H1 (cell line): Measurements from ENCODE around the gene EPHA5. TPM values are rescaled to one million over a fixed set of nuclear protein-coding genes. Genes with fewer than 3 reads are reported as not detected.

ENCODE experiments used
- CTCF ChIA-PET: fragments of 300-600 bp; sonication (Branson Sonifier 250); formaldehyde crosslinking; loops from one replicate; lab custom pipeline; 2021; ENCODE audit not compliant: partially characterized antibody; lab: Charles Lee
- POLR2A ChIA-PET: fragments of 300-600 bp; sonication (Branson Sonifier 250); formaldehyde crosslinking; loops from one replicate; lab custom pipeline; 2021; ENCODE audit warnings: inconsistent platforms; ENCODE audit not compliant: partially characterized antibody; lab: Charles Lee
- DNase-seq, 2 experiments: peaks; one replicate each; pipeline versions ENCODE4 v3.0.0 to v3.0.0-alpha.2; 2010 to 2022; ENCODE audit warnings: low spot score in 2 of 2, low read depth in 1 of 2, mixed read lengths in 1 of 2
- FAIRE-seq: peaks from 2 replicates; lab custom pipeline; 2011; peaks lifted over from hg19 to GRCh38; lab: Jason Lieb, UNC
- H2AFZ ChIP-seq: 2 replicates; pipeline ENCODE4 v1.8.1; 2012; ENCODE audit warnings: low read length, inconsistent platforms
- H2AK5ac ChIP-seq: 2 replicates; pipeline ENCODE4 v1.6.1; 2013; ENCODE audit warnings: low read depth, low read length
- H2BK120ac ChIP-seq: replicated peaks from 2 replicates; pipeline ENCODE3; 2013; ENCODE audit warnings: low read depth, low read length, inconsistent platforms
- H2BK12ac ChIP-seq: 2 replicates; pipeline ENCODE4 v1.6.1; 2013; ENCODE audit warnings: low read depth, low read length
- H2BK15ac ChIP-seq: 2 replicates; pipeline ENCODE4 v1.6.1; 2013; ENCODE audit warnings: low read length
- H2BK20ac ChIP-seq: 2 replicates; pipeline ENCODE4 v1.6.1; 2013; ENCODE audit warnings: low read length
- H2BK5ac ChIP-seq: 2 replicates; pipeline ENCODE4 v1.6.1; 2013; ENCODE audit warnings: low read depth, low read length
- H3K14ac ChIP-seq: 2 replicates; pipeline ENCODE4 v1.6.1; 2013; ENCODE audit warnings: inconsistent platforms; ENCODE audit not compliant: insufficient read length
- H3K18ac ChIP-seq: 2 replicates; pipeline ENCODE4 v1.6.1; 2013; ENCODE audit warnings: low read length; ENCODE audit errors: extremely low read depth
- H3K23ac ChIP-seq: 2 replicates; pipeline ENCODE4 v1.6.1; 2013; ENCODE audit warnings: inconsistent platforms; ENCODE audit not compliant: insufficient read length
- H3K23me2 ChIP-seq: 2 replicates; pipeline ENCODE4 v1.6.1; 2013; ENCODE audit warnings: low read depth, low read length
- H3K27ac ChIP-seq: 2 replicates; pipeline ENCODE4 v1.6.1; 2011; ENCODE audit warnings: low read depth, low read length, inconsistent platforms
- H3K27me3 ChIP-seq, 4 experiments: replicated peaks in 1 of 4; 1 replicate in 1 of 4; 2 replicates in 3 of 4; pipeline versions ENCODE4 v1.6.1 to v1.8.1; 2011 to 2013; ENCODE audit warnings: low read length in 3 of 4, mild to moderate bottlenecking in 3 of 4, inconsistent platforms in 2 of 4, mixed read lengths in 2 of 4, moderate library complexity in 1 of 4; ENCODE audit not compliant: control insufficient read depth in 3 of 4, insufficient read depth in 3 of 4; ENCODE audit errors: extremely low read depth in 1 of 4
- H3K36me3 ChIP-seq, 4 experiments: 2 replicates each; pipeline versions ENCODE4 v1.6.1 to v1.8.1; 2011 to 2013; ENCODE audit warnings: mild to moderate bottlenecking in 4 of 4, low read length in 3 of 4, moderate library complexity in 2 of 4, control low read depth in 1 of 4, inconsistent platforms in 1 of 4; ENCODE audit not compliant: insufficient read depth in 4 of 4, control insufficient read depth in 2 of 4
- H3K4ac ChIP-seq: replicated peaks from 2 replicates; pipeline ENCODE3; 2013; ENCODE audit warnings: low read length, low read depth, mixed read lengths, inconsistent platforms; ENCODE audit not compliant: insufficient read length
- H3K4me1 ChIP-seq, 4 experiments: replicated peaks in 1 of 4; 1 replicate in 1 of 4; 2 replicates in 3 of 4; pipeline versions ENCODE4 v1.6.1 to v1.8.1; 2011 to 2013; ENCODE audit warnings: low read length in 3 of 4, inconsistent platforms in 2 of 4, mixed read lengths in 1 of 4; ENCODE audit not compliant: insufficient read depth in 4 of 4, control insufficient read depth in 3 of 4
- H3K4me2 ChIP-seq, 2 experiments: 2 replicates each; pipeline versions ENCODE4 v1.6.1 to v1.8.1; 2011 to 2013; ENCODE audit warnings: low read depth in 2 of 2, low read length in 2 of 2, control low read depth in 1 of 2, inconsistent platforms in 1 of 2, mild to moderate bottlenecking in 1 of 2; ENCODE audit not compliant: insufficient read depth in 1 of 2
- H3K4me3 ChIP-seq, 4 experiments: fragments of 200-600, 300-600 bp in 1 of 4; sonication (generic), shearing (Covaris generic), sonication (Bioruptor Twin) in 1 of 4; 2 replicates each; pipeline versions ENCODE4 v1.5.1 to v1.8.1; 2011 to 2016; ENCODE audit warnings: low read length in 4 of 4, low read depth in 3 of 4, control low read depth in 2 of 4, inconsistent platforms in 2 of 4, mild to moderate bottlenecking in 2 of 4, mixed read lengths in 1 of 4, moderate library complexity in 1 of 4; ENCODE audit not compliant: insufficient read depth in 2 of 4; ENCODE audit errors: extremely low read depth in 1 of 4
- H3K56ac ChIP-seq: replicated peaks from 2 replicates; pipeline ENCODE3; 2013; ENCODE audit warnings: low read depth, mild to moderate bottlenecking, mixed read lengths, low read length, inconsistent platforms; ENCODE audit not compliant: insufficient read length
- H3K79me1 ChIP-seq: 2 replicates; pipeline ENCODE4 v1.6.1; 2013; ENCODE audit warnings: low read depth, low read length, control low read depth
- H3K79me2 ChIP-seq, 2 experiments: 2 replicates each; pipeline versions ENCODE4 v1.6.1 to v1.8.1; 2012 to 2013; ENCODE audit warnings: low read length in 2 of 2, mild to moderate bottlenecking in 2 of 2, inconsistent platforms in 1 of 2; ENCODE audit not compliant: insufficient read depth in 2 of 2, control insufficient read depth in 1 of 2
- H3K9ac ChIP-seq, 4 experiments: replicated peaks in 1 of 4; 1 replicate in 1 of 4; 2 replicates in 3 of 4; pipeline versions ENCODE4 v1.6.1 to v1.8.1; 2011 to 2013; ENCODE audit warnings: low read depth in 3 of 4, low read length in 3 of 4, control low read depth in 2 of 4, mild to moderate bottlenecking in 2 of 4, moderate library complexity in 2 of 4, inconsistent platforms in 1 of 4; ENCODE audit errors: extremely low read depth in 1 of 4
- H3K9me3 ChIP-seq, 2 experiments: 2 replicates each; pipeline versions ENCODE4 v1.6.1 to v1.8.1; 2012 to 2013; ENCODE audit warnings: mild to moderate bottlenecking in 2 of 2, moderate library complexity in 2 of 2, control low read depth in 1 of 2, inconsistent platforms in 1 of 2, low read depth in 1 of 2, low read length in 1 of 2, mixed read lengths in 1 of 2; ENCODE audit not compliant: insufficient read depth in 2 of 2
- H4K20me1 ChIP-seq, 2 experiments: replicated peaks in 1 of 2; 2 replicates each; pipeline versions ENCODE3 to v1.8.1; 2011 to 2013; ENCODE audit warnings: inconsistent platforms in 2 of 2, low read length in 2 of 2, mild to moderate bottlenecking in 1 of 2; ENCODE audit not compliant: insufficient read depth in 2 of 2, control insufficient read depth in 1 of 2
- H4K5ac ChIP-seq: 2 replicates; pipeline ENCODE4 v1.6.1; 2013; ENCODE audit warnings: low read length, low read depth, mixed read lengths, inconsistent platforms; ENCODE audit not compliant: insufficient read length
- H4K8ac ChIP-seq: 2 replicates; pipeline ENCODE4 v1.8.0; 2013; ENCODE audit warnings: mild to moderate bottlenecking, moderate library complexity, low read length, inconsistent platforms; ENCODE audit not compliant: insufficient read depth; ENCODE audit errors: extremely low read depth
- H4K91ac ChIP-seq: replicated peaks from 2 replicates; pipeline ENCODE3; 2013; ENCODE audit warnings: low read length, mixed read lengths, inconsistent platforms; ENCODE audit not compliant: insufficient read length
- ATF3 ChIP-seq: IDR thresholded peaks from 2 replicates; pipeline ENCODE4 v1.6.1; 2011; ENCODE audit warnings: low read depth, mild to moderate bottlenecking, low read length; ENCODE audit not compliant: insufficient read depth
- CTCF ChIP-seq, 3 experiments: IDR thresholded peaks; 1 replicate in 2 of 3; 2 replicates in 1 of 3; pipeline versions ENCODE4 v1.5.1 to v1.6.1; 2011; ENCODE audit warnings: low read length in 3 of 3, mild to moderate bottlenecking in 3 of 3, inconsistent platforms in 2 of 3, low read depth in 1 of 3, moderate library complexity in 1 of 3; ENCODE audit not compliant: insufficient read depth in 1 of 3; ENCODE audit errors: control extremely low read depth in 1 of 3
- RAD21 ChIP-seq, 2 experiments: IDR thresholded peaks in 1 of 2; conservative IDR thresholded peaks in 1 of 2; 2 replicates each; pipeline ENCODE4 v1.6.1; 2011; ENCODE audit warnings: low read depth in 2 of 2, low read length in 2 of 2, improper control_type of control experiment in 1 of 2, inconsistent platforms in 1 of 2, mild to moderate bottlenecking in 1 of 2, moderate library complexity in 1 of 2
- SIN3A ChIP-seq, 2 experiments: IDR thresholded peaks in 1 of 2; conservative IDR thresholded peaks in 1 of 2; 2 replicates each; pipeline ENCODE4 v1.6.1; 2011 to 2012; ENCODE audit warnings: low read length in 2 of 2, improper control_type of control experiment in 1 of 2, low read depth in 1 of 2, mild to moderate bottlenecking in 1 of 2
- WGBS, 2 experiments: shearing (Covaris generic) in 1 of 2; methylation state at CpG; one replicate each; pipeline versions ENCODE4 v1.1.6 to v1.1.7; 2013 to 2015; ENCODE audit warnings: low lambda C conversion rate in 2 of 2, mixed read lengths in 2 of 2, inconsistent platforms in 1 of 2, low coverage in 1 of 2, missing lambda C conversion rate in 1 of 2; ENCODE audit not compliant: insufficient replicate concordance in 2 of 2, insufficient coverage in 1 of 2, insufficient read length in 1 of 2; ENCODE audit errors: extremely low coverage in 1 of 2, missing lambda C conversion rate in 1 of 2; 5-methylcytosine and 5-hydroxymethylcytosine counted together
- polyA plus RNA-seq, 7 experiments: library from polyadenylated mRNA; depleted of rRNA in 3 of 7; stranded (reverse) in 5 of 7; unstranded in 2 of 7; fragments of >200 nt in 5 of 7; fragments of 200-250 nt in 2 of 7; gene quantifications; 1 replicate in 5 of 7; 2 replicates in 1 of 7; 4 replicates in 1 of 7; pipeline versions ENCODE4 v1.2.1 to v1.2.3, GENCODE V29; 2011 to 2013; ENCODE audit warnings: missing spikeins in 2 of 7, mixed read lengths in 2 of 7
- total RNA-seq: library from RNA; stranded (reverse); fragmentation: NEBNext Ultra II Directional; extraction: Animal tissue kit (Norgen Biotek cat#: 25700); gene quantifications from 2 replicates; pipeline ENCODE4 v1.2.1, GENCODE V29; 2021

EPHA5 gene
- total and polyA plus RNA-seq, 2 of the 8 experiments (the other 6 are each of a cell fraction or from before 2014, with no cell fraction given), result 0.03 to 0.11 TPM

GRCh38 chr4:65561164-65561563, 109.1 kb downstream of the EPHA5 start:
- Histone ChIP-seq H2BK120ac (no peak overlapping the region), H2BK20ac (no peak overlapping the region), H3K79me2 (no peaks in the 10 kb centered on the region), H2AK5ac (no peak overlapping the region), H4K91ac (no peak overlapping the region), H2BK5ac (no peak overlapping the region), H3K4ac (no peak overlapping the region), H3K27ac (no peak overlapping the region), H3K23ac (no peak overlapping the region), H2BK12ac (no peak overlapping the region), H4K5ac (no peak overlapping the region), H3K4me1 (peaks cover 0 to 3% (median 0%) of the 10 kb centered on the region in 4 experiments; a peak in 1 of 7 replicates), H4K20me1 (no peaks in the 10 kb centered on the region), H3K18ac (no peak overlapping the region), H3K9ac (no peak overlapping the region), H3K79me1 (no peaks in the 10 kb centered on the region), H3K23me2 (no peaks in the 10 kb centered on the region), H3K9me3 (no peaks in the 10 kb centered on the region), H3K14ac (no peak overlapping the region), H3K4me2 (no peak overlapping the region), H3K36me3 (no peaks in the 10 kb centered on the region), H4K8ac (no peak overlapping the region), H3K27me3 (no peaks in the 10 kb centered on the region), H3K4me3 (no peak overlapping the region), H2BK15ac (no peak overlapping the region), H3K56ac (no peak overlapping the region), H2AFZ (no peak overlapping the region)
- CTCF ChIA-PET, result interaction anchor here (1.0 kb wide), 1 partner anchor 9 kb away, joined by 3 read pairs; no protein-coding TSS in a partner anchor
- POLR2A ChIA-PET, result no interaction called here
- WGBS, 2 experiments, result 0% methylated on average over 2 of the region's 2 CpGs; no CpG with 5 or more reads in 1 of the 2 experiments
- FAIRE-seq (no peak), DNase-seq (no peak)
- TF ChIP-seq RAD21 (IDR thresholded peaks at IDR 0.05 in 1 of 2, conservative IDR thresholded peaks at IDR 0.05 in 1 of 2; ENCODE audit: low read depth in 2 of 2, low read length in 2 of 2) (no peak), CTCF (IDR thresholded peaks at IDR 0.05; ENCODE audit: control extremely low read depth in 1 of 3, insufficient read depth in 1 of 3, low read depth in 1 of 3, low read length in 3 of 3) (no peak), ATF3 (no peak), SIN3A (conservative IDR thresholded peaks at IDR 0.05 in 1 of 2, IDR thresholded peaks at IDR 0.05 in 1 of 2; ENCODE audit: low read depth in 1 of 2, low read length in 2 of 2) (no peak)
